Transverse colon (tissue), 4 donors: ENCODE data around the gene PCED1B. TPM values are rescaled to one million over a fixed set of nuclear protein-coding genes. Genes with fewer than 3 reads are reported as not detected.
A peak's percentile ranks its signal among the peaks of the same experiment; 100 is the strongest.

Experiments
- DNase-seq: peaks from one replicate; pipeline ENCODE4 v3.0.0-alpha.2; 2019
- H3K27ac ChIP-seq, 4 donors: fragments of 200-600 bp; sonication (generic); 2 replicates each; pipeline ENCODE4 v1.5.1; 2016 to 2018; ENCODE audit warnings: inconsistent platforms in 4 of 4
- H3K27me3 ChIP-seq: fragments of 200-600 bp; sonication (generic); 2 replicates; pipeline ENCODE4 v1.5.1; 2017; ENCODE audit warnings: inconsistent platforms
- H3K36me3 ChIP-seq, 4 donors: fragments of 200-600 bp; sonication (generic); 2 replicates each; pipeline ENCODE4 v1.5.1; 2017 to 2019; ENCODE audit warnings: inconsistent platforms in 4 of 4
- H3K4me1 ChIP-seq, 4 donors: fragments of 200-600 bp; sonication (generic); 2 replicates each; pipeline ENCODE4 v1.5.1; 2017 to 2020; ENCODE audit warnings: inconsistent platforms in 4 of 4
- H3K4me3 ChIP-seq, 4 donors: fragments of 200-600 bp; sonication (generic); 1 replicate in 1 of 4; 2 replicates in 3 of 4; pipeline versions ENCODE4 v1.5.1 to v1.6.1; 2017 to 2019; ENCODE audit warnings: inconsistent platforms in 4 of 4
- H3K9me3 ChIP-seq, 2 donors: fragments of 200-600 bp; sonication (generic); 2 replicates each; pipeline ENCODE4 v1.5.1; 2017 to 2019; ENCODE audit warnings: inconsistent platforms in 2 of 2
- EP300 ChIP-seq: sonication (generic); formaldehyde crosslinking; IDR thresholded peaks from one replicate; pipeline ENCODE4 v1.6.1; 2017; ENCODE audit warnings: antibody characterized with exemption, low read depth
- POLR2A ChIP-seq: fragments of 450-650 bp; IDR thresholded peaks from one replicate; pipeline ENCODE4 v1.6.1; 2016; ENCODE audit warnings: antibody characterized with exemption, mild to moderate bottlenecking, moderate library complexity
- POLR2AphosphoS5 ChIP-seq, 3 donors: sonication (generic); formaldehyde crosslinking; IDR thresholded peaks; one replicate each; pipeline ENCODE4 v1.6.1; 2016; ENCODE audit warnings: antibody characterized with exemption in 3 of 3
- WGBS, 2 donors: methylation state at CpG; one replicate each; pipeline ENCODE4 v1.1.5; 2018; ENCODE audit warnings: low coverage in 1 of 2; 5-methylcytosine and 5-hydroxymethylcytosine counted together
- in situ Hi-C, 4 donors: fragments of 200-750 bp; cut with MboI; loops; one replicate each; pipeline versions ENCODE4 v1.15.0 to v1.15.1; 2017; ENCODE audit warnings: low sequenced_read_pairs in 3 of 4, low pct_ligation_motif_present in 1 of 4, low pct_unique_long_range_greater_than_20kb in 1 of 4
- intact Hi-C: fragments of 100-400 bp; cut with DNase I; formaldehyde crosslinking; loops from one replicate; pipeline ENCODE4 v1.15.1; 2023; ENCODE audit warnings: low total_unique reads
- total RNA-seq, 4 donors: library from RNA; depleted of rRNA; stranded (reverse); fragments of >200 nt; gene quantifications; one replicate each; pipeline ENCODE4 v1.1.0, GENCODE V29; 2016
- TF ChIP-seq, protein P1 (sequence below), 5 experiments: fragments of 200-600 bp in 3 of 5; fragments of 450-650 bp in 2 of 5; sonication (generic) in 3 of 5; IDR thresholded peaks; 1 replicate in 2 of 5; 2 replicates in 3 of 5; pipeline ENCODE4 v1.5.1; 2016 to 2017; ENCODE audit warnings: antibody characterized with exemption in 5 of 5, inconsistent platforms in 3 of 5, mild to moderate bottlenecking in 2 of 5, moderate library complexity in 1 of 5

The PCED1B gene
- total RNA-seq, 4 donors from 2014 or later: 2.7 to 52.0 (median 3.0) TPM; not detected in 1

DNA sequence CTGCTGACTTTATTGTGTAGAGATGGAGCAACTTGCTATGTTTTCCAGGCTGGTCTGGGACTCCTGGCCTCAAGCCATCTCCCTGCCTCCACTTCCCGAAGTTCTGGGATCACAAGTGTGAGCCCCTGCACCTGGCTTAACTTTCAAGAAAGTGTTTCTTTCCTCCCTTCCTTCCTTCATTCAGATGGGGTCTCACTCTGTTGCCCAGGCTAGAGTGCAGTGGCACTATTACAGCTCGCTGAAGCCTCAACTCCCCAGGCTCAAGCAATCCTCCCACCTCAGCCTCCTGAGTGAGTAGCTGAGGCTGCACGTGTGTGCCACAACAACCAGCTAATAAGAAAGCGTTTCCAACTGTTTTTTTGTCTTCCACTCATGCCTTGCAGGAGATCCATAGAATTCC, 186.0 kb downstream of the PCED1B start:
- Histone ChIP-seq H3K27me3 (no peaks in the 10 kb centered on the region), H3K4me1 (no peaks in the 10 kb centered on the region), H3K36me3 (no peaks in the 10 kb centered on the region), H3K27ac (no peak overlapping the region), H3K4me3 (no peak overlapping the region), H3K9me3 (no peaks in the 10 kb centered on the region)
- TF ChIP-seq EP300 (no peak), POLR2AphosphoS5 (IDR thresholded peaks at IDR 0.05) (no peak), POLR2A (no peak)
- TF ChIP-seq, protein P1, sequence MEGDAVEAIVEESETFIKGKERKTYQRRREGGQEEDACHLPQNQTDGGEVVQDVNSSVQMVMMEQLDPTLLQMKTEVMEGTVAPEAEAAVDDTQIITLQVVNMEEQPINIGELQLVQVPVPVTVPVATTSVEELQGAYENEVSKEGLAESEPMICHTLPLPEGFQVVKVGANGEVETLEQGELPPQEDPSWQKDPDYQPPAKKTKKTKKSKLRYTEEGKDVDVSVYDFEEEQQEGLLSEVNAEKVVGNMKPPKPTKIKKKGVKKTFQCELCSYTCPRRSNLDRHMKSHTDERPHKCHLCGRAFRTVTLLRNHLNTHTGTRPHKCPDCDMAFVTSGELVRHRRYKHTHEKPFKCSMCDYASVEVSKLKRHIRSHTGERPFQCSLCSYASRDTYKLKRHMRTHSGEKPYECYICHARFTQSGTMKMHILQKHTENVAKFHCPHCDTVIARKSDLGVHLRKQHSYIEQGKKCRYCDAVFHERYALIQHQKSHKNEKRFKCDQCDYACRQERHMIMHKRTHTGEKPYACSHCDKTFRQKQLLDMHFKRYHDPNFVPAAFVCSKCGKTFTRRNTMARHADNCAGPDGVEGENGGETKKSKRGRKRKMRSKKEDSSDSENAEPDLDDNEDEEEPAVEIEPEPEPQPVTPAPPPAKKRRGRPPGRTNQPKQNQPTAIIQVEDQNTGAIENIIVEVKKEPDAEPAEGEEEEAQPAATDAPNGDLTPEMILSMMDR (IDR thresholded peaks at IDR 0.05): no peak
- in situ Hi-C loops: no loop called here
- intact Hi-C loops: no loop called here
- 88 to 96% methylated on average over 3 to 4 of the region's 4 CpGs for WGBS, 2 donors
- no peak for DNase-seq

GRCh38 chr12:47267571-47267970, 188.2 kb downstream of the PCED1B start:
- Histone ChIP-seq H3K36me3 (no peaks in the 10 kb centered on the region), H3K27ac (no peak overlapping the region), H3K9me3 (no peaks in the 10 kb centered on the region), H3K4me1 (peaks cover 0 to 4% (median 0%) of the 10 kb centered on the region in 4 donors), H3K27me3 (no peaks in the 10 kb centered on the region), H3K4me3 (no peak overlapping the region)
- DNase-seq: no peak
- 82 to 92% methylated on average over 3 to 4 of the region's 4 CpGs for WGBS, 2 donors
- intact Hi-C loops (no loop called here), in situ Hi-C loops (no loop called here)
- TF ChIP-seq EP300: no peak

- Histone ChIP-seq H3K9me3 (no peaks in the 10 kb centered on the region), H3K27ac (peak overlapping the region in 2 of 4 donors; percentile 23 to 54), H3K4me3 (no peak overlapping the region), H3K4me1 (peaks cover 0 to 10% (median 0%) of the 10 kb centered on the region in 4 donors), H3K27me3 (no peaks in the 10 kb centered on the region), H3K36me3 (no peaks in the 10 kb centered on the region)
- intact Hi-C loops (no loop called here), in situ Hi-C loops (no loop called here)
- DNase-seq: no peak
- 0 to 77% methylated on average over 1 to 13 of the region's 13 CpGs for WGBS, 2 donors
- TF ChIP-seq POLR2A (no peak), EP300 (no peak), POLR2AphosphoS5 (IDR thresholded peaks at IDR 0.05) (no peak)
- TF ChIP-seq, protein P1 (IDR thresholded peaks at IDR 0.05): no peak
Measured at GRCh38 chr12:47268501-47269454, 189.4 kb downstream of the PCED1B start.

- Histone ChIP-seq H3K4me3 (no peak overlapping the region), H3K36me3 (no peaks in the 10 kb centered on the region), H3K9me3 (no peaks in the 10 kb centered on the region), H3K27me3 (no peaks in the 10 kb centered on the region), H3K4me1 (peaks cover 0 to 10% (median 0%) of the 10 kb centered on the region in 4 donors), H3K27ac (no peak overlapping the region)
- no peak for TF ChIP-seq EP300
- TF ChIP-seq, protein P1 (IDR thresholded peaks at IDR 0.05): no peak
- no peak for TF ChIP-seq POLR2A
- no peak for TF ChIP-seq POLR2AphosphoS5 (IDR thresholded peaks at IDR 0.05)
- no peak for DNase-seq
- in situ Hi-C loops (no loop called here), intact Hi-C loops (no loop called here)
- 77 to 79% methylated on average over 1 of the region's 1 CpG for WGBS, 2 donors
Measured at GRCh38 chr12:47269916-47270315, 190.5 kb downstream of the PCED1B start.
